ENCODE results near the gene PRKD3. TPM values are rescaled to one million over a fixed set of nuclear protein-coding genes. Genes with fewer than 3 reads are reported as not detected.
"Not testable (repeated sequence)": the region's sequence is repeated elsewhere in the genome, so short reads cannot be mapped to it uniquely, and the experiment has no call there.

The PRKD3 gene
- total RNA-seq, 1 experiment from 2014 or later, result 4.1 TPM

DNA sequence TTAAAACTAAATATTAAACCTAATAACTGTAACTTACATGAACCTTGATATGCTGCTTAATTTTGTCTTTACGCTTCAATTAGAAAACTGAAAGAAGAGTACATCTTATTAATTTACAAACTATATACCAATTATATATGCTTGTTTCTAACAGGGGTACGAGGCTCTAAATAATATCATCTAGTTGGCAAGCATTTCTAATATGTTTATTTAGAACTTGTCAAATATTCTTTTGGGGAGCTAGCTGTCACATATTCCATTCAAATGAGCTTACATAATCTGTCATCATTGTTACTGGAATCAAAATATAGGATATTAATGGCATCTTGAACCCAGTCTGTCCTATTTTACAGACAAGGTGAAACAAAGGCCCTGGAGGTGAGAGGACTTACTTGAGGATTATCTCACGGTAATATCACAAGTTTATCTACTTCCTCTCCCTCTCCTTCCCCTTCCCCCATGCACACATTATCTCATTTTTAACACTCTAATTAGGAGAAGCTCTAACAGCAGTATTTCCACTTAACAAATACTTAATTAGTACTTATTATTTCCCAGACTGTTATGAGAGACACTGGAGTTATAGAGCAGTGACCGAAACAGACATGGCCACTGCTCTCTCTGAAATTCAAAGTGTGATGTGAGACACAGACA is 3.5 kb downstream of the PRKD3 start:
- in situ Hi-C loops (cut with HindIII; ENCODE audit: low sequenced_read_pairs), result no loop called here
- DNase-seq (ENCODE audit: low spot score), result no peak

DNA sequence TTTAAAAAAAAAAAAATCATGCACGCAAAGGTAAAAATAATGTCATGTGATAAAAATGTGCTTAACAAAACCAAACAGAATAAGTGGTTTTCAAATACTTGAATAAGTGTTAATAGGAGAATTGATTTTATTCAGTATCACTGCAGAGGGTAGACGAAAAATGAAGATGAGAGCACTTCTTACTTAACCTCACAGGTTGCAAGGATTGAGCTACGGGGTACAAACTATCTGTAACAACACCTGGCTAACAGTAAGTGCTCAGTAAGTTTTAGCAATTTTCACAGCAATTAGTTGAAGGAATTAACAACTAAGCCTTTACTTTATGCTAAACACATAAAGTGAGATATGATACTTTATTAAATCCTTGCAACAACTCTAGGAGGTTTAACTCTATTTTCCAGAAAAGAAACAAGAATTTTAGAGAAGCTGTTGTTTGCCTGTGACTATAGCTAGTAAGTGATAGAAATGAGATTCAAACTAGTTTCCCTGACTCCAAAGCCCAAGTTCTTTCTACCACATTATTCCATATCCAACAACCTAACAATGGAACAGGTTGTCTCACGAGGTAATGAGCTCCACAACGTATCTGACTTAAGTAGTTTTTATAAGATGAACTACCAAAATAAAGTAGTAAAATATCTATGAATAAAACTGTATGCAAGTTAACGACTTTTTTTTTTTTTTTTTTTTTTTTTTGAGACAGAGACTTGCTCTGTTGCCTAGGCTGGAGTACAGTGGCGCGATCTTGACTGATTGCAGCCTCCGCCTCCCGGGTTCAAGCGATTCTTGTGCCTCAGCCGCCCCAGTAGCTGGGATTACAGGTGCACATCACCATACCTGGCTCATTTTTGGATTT is 4.7 kb downstream of the PRKD3 start:
- no peak for DNase-seq (ENCODE audit: low spot score)
- in situ Hi-C loops (cut with HindIII; ENCODE audit: low sequenced_read_pairs), result no loop called here

DNA sequence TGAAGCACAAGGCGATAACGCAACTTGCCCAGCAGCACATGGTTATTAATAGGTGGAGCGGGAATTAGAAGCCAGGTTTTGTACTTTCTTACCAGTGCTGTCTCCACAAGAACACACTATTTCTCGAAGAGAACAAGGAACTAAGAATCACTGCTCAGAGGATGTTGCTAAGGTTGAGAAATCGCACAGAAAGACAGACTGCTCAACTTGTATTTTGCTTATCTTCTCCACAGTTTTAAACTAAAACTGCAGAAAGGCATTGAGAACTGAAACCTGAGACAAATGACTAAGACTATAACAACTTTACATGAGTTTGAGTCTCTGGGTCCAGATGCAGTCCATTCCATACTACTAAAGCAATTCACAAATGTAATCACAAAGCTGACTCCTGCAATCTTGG is 6.2 kb downstream of the PRKD3 start:
- in situ Hi-C loops (cut with HindIII; ENCODE audit: low sequenced_read_pairs), result no loop called here
- no peak for DNase-seq (ENCODE audit: low spot score)

DNA sequence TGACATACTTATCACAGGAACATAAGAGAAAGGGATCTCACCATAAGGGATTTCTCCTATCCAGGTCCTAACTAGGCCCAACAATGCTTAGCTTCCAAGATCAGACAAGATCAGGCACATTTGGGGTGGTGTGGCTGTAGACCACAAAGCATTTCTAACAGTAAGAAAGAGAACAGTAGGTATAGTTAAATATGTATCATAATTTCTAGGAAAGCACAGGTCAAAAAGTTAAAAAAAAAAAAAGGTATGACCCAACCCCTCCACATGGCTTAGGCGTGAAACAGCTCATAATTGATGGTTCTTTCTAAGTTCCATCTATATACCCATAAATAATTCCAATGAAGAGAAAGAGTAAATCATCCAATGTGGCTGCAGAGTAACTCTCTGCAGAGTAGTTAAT is 6.9 kb downstream of the PRKD3 start:
- in situ Hi-C loops (cut with HindIII; ENCODE audit: low sequenced_read_pairs), result no loop called here
- DNase-seq (ENCODE audit: low spot score), result no peak

DNA sequence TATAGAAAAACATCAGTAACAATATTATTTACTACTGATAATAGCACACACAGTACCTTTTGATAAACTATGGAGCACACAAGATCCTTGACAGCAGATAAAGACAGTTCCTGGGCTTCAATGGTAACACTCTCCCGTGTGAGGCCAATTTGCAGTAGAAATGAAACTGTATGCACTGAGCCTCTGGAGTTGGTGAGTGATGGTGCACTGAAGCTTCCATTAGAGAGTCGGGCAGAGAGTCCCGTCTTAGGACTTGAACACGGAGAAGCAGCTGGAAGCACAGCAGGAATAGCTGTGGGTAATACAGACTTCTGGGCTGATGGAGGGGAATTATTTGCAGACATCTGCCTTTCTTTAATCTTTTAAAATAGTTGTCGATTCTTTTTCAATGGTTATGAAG is 8.5 kb downstream of the PRKD3 start:
- in situ Hi-C loops (cut with HindIII; ENCODE audit: low sequenced_read_pairs), result no loop called here
- no peak for DNase-seq (ENCODE audit: low spot score)

DNA sequence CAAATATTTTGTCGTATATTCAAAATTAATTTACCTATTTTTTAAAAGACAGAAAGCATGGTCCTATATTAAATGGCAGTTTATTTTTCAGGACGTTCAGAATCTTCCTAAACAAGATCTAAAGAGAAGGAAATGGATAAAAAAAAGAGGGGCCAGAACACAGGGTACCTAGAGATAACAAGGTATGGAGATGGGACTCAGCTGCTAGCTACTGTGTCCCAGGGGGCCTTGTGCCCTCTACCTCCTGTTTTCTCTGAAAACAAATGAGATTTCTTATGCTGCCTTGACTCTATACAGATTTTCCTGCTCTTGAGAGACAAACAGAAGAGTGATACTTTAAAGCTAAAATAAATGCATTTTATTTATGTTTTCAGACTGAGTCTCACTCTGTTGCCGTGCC is 9.3 kb downstream of the PRKD3 start:
- in situ Hi-C loops (cut with HindIII; ENCODE audit: low sequenced_read_pairs), result no loop called here
- DNase-seq (ENCODE audit: low spot score), result no peak

DNA sequence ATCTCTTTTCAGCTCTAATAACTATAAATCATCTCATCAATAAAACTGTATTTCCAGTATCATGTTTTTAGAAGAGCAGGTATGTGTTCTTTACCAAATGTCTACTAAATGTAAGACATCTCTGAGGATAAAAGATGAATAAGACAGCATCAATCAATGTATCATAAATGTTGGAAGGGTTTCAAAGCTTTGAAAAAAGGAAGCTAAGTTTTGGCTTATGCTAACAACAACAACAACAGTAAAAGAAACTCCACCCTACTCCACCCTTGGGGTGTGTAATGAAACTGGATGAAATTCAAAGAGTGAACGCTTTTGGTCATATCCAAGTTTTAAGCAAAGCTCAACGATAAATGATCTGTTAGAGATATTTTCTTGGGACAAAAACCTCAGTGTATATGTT is 17.1 kb downstream of the PRKD3 start:
- DNase-seq (ENCODE audit: low spot score), result no peak
- in situ Hi-C loops (cut with HindIII; ENCODE audit: low sequenced_read_pairs), result no loop called here

DNA sequence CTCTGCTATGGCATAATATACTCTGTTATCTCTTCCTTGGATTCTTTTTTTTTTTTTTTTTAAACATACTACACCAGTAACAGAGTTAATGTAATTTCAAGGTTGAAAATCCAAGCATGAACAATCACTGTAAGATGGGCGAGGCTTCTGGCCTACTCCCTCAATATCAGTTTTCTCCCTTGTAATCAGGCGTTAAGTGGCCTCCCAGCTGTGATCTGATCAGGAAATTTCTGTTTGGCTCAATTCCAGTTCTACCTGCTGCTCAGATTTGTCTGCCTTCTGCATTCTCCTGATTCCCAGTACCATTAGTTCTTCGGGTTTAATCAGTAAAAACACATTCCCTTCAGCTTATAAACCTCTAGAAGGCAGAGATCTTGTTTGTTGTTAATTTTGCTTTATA is 18.6 kb downstream of the PRKD3 start:
- no peak for DNase-seq (ENCODE audit: low spot score)
- in situ Hi-C loops (cut with HindIII; ENCODE audit: low sequenced_read_pairs), result no loop called here

DNA sequence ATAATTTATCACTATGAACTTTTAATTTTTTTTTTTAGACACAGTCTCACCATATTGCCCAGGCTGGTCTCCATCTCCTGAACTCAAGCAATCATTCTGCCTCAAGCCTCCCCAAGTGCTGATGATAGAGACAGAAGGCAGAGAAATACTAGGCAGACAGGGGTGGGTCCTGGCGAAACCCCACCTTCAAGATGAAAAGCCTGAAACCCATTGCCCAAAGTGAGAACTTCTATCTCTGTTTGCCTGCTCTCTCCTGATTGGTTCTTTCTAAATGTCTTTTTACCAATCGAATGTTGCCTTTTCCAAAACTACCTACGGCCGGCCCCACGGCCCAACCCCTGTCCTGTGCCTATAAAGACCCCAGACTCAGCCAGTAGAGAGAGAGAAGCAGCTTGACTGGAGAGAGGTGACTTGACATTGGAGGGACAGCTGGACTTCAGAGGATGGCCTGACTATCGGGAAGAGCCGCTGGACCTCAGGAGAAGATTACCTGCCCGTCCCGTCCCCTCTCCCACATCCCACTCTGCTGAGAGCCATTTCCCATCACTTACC is 21.9 kb downstream of the PRKD3 start:
- in situ Hi-C loops (cut with HindIII; ENCODE audit: low sequenced_read_pairs), result no loop called here
- no peak for DNase-seq (ENCODE audit: low spot score)

DNA sequence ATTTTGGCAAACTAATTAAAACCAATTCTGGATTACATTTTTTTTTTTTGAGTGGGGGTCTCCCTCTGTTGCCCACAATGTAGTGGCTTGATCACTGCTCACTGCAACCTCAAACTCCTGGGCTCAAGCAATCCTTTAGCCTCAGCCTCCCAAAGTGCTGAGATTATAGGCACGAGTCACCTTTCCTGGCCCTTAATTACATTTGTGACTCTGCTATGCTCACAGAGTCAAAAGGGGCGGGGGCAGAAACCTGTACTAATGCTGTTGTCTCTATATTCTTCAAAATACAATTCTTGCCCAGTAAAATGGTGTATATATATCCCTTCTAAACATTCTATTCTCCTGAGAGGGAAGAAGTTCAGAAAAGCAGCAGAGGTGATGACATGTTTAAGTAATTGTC is 23.2 kb downstream of the PRKD3 start:
- in situ Hi-C loops (cut with HindIII; ENCODE audit: low sequenced_read_pairs), result no loop called here
- DNase-seq (ENCODE audit: low spot score), result no peak

DNA sequence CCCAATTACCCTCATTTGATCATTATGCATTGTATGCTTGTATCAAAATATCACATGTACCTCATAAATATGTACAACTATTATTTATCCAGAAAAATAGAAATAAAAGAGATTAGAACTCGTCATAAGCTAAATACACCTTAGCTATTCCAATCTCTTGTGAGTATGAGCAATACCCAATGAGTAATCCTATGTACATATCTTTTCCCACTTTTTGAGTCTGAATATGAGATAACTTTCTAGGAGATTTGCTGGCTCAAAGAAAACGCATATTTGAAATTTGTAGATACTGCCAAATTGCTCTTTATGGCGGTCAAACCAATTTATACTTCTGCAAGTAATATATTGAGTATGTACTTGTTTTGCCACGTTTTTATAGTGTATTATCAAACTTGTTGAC is 24.1 kb downstream of the PRKD3 start:
- in situ Hi-C loops (cut with HindIII; ENCODE audit: low sequenced_read_pairs), result no loop called here

DNA sequence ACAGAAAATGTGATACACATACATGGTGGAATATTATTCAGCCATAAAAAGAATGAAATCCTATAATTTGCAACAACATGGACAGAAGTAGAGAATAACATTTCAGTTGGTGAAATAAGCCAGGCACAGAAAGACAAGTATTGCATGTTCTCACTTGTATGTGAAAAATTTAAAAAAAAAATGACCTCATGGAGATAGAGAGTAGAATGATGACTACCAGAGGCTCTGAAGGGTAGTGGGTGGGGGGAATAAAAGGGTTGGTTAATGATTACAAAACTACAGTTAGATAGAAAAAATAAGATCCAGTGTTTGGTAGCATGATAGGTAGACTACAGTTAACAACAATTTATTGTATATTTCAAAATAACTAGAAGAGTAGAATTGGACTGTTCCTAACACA is 24.5 kb downstream of the PRKD3 start:
- DNase-seq (ENCODE audit: low spot score), result no peak
- in situ Hi-C loops (cut with HindIII; ENCODE audit: low sequenced_read_pairs), result no loop called here

More for the DNA sequence above, 24.1 kb downstream of the PRKD3 start:
- no peak for DNase-seq (ENCODE audit: low spot score)

DNA sequence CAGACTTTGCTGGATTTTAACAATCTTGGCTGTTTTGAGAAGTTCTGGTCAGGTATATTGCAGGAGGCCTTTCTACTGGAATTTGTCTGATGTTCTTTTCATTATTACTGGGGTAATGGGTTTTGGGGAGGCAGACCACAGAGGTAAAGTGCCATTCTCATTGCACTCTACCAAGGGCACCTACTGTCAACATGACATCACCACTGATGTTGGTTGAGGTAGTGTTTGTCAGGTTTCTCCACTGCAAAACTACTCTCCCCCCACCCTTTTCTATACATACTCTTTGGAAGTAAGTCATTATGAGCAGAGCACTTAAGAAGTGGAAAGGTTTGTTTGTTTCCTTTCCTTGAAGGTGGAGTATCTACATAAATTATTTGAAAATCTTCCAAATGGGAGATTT is 27.0 kb downstream of the PRKD3 start:
- in situ Hi-C loops (cut with HindIII; ENCODE audit: low sequenced_read_pairs), result no loop called here
- DNase-seq (ENCODE audit: low spot score), result no peak

DNA sequence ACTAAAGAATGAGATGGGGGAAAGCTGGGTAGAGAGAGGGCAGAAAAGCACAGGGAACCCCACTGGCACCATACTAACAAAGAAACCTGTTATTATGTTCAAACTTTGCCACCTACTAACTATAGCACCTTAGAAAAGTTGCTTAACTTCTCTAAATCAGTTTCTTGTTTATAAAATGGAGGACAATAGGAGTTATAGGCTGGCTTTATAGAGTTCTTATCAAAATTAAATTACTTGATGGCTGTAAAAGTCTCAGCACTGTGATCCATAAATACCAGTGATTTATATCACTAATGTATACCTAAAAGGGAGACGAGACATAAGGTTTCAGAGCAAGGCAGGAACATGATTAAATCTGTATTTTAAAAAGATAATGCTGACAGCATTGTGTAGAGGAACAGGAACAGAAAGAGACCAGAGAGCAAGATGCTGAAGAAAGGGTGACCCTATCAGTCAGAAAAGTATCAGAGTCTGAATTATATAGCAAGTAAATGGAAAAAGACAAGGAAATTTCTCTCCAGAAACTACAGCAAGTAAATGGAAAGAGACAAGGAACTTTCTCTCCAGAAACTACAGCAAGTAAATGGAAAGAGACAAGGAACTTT is 29.1 kb downstream of the PRKD3 start:
- no peak for DNase-seq (ENCODE audit: low spot score)
- in situ Hi-C loops (cut with HindIII; ENCODE audit: low sequenced_read_pairs), result no loop called here

DNA sequence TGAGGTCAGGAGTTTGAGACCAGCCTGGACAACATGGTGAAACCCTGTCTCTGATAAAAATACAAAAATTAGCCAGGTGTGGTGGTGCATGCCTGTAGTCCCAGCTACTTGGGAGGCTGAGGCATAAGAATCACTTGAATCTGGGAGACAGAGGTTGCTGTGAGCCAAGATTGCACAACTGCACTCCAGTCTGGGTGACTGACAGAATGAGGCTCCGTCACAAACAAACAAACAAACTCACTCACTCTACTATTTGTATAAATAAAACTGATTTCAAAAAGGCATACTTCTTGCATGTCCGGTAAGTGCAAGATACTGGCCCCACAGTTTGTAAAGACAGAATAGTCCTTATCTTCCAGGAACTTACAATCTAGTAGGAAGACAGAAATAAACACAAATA is 29.8 kb downstream of the PRKD3 start:
- DNase-seq (ENCODE audit: low spot score); in situ Hi-C loops (cut with HindIII; ENCODE audit: low sequenced_read_pairs): not testable (repeated sequence)

DNA sequence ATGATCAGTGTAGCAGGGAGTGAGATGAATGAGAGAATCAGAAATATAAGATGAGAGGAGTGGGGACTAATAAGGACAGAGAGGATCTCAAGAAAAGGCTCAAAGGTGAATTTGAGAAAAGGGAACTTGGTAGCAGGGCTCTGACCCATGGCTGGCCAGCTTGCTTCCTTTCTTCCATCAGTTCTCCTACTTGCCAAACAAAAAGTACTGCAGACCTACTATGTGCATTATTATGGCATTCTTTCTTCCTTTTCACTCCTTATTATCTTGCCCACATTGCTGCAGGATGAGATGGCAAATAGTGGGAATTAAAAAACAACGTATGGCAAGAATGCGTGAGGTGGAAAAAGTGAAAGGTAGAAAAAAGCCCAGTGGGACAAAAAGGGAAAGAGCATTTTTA is 33.0 kb downstream of the PRKD3 start:
- in situ Hi-C loops (cut with HindIII; ENCODE audit: low sequenced_read_pairs), result no loop called here

DNA sequence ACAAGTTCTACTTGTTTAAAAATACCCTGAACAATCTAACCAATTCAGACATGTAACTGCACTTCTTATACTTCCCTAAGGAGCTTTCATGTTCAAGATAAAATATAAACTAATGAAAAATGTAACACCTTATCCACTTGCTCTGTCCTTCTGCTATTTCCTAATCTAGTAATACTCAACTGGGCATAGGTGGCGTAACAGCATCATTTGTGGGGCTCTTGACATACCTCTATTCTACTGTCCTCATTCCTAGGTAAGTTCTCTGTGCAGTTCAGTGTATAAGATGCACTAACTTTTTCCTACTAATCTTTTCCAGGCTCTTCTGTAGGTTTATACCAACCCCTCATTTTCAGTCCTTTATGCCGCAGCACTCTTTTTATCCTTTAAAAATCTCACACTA is 36.7 kb downstream of the PRKD3 start:
- in situ Hi-C loops (cut with HindIII; ENCODE audit: low sequenced_read_pairs), result no loop called here
- no peak for DNase-seq (ENCODE audit: low spot score)

More for the DNA sequence above, 33.0 kb downstream of the PRKD3 start:
- DNase-seq (ENCODE audit: low spot score), result no peak

DNA sequence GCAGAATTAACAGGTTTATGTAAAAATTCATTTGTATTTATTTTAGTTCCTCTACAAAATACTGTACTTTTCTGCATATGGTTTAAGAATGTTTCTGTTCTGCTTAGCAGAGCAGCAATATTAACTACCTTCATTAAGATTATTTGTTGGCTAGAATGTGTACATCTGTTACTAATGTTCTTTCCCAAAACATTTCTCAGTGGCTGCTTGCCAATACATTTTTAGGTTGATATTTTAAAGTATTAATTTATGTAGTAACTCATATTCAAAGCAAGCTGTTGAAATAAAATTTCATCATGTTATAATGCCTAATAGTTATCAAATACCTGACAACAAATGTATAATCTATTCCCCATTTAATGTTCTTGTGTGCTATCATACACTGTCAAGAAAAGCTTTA is 40.3 kb downstream of the PRKD3 start:
- DNase-seq (ENCODE audit: low spot score), result no peak
- in situ Hi-C loops (cut with HindIII; ENCODE audit: low sequenced_read_pairs), result no loop called here

DNA sequence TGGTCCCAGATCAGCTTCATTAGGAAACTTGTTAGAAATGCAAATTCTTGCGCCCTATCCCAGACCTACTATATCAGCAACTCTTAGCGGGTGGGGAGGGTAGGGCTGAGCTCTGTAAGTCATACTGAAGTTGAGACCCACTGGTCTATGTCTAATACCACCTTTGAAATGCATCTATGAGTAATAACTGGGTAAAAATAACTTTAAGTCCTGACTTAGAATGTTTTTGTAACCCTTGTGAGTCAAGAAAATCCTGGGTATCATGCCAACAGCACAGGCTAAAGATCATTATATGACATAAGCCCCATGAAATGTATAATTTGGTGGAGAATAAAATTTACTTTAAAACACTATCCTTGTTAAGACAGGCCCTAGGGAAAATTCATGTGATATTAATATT is 41.4 kb downstream of the PRKD3 start:
- no peak for DNase-seq (ENCODE audit: low spot score)
- in situ Hi-C loops (cut with HindIII; ENCODE audit: low sequenced_read_pairs), result no loop called here

DNA sequence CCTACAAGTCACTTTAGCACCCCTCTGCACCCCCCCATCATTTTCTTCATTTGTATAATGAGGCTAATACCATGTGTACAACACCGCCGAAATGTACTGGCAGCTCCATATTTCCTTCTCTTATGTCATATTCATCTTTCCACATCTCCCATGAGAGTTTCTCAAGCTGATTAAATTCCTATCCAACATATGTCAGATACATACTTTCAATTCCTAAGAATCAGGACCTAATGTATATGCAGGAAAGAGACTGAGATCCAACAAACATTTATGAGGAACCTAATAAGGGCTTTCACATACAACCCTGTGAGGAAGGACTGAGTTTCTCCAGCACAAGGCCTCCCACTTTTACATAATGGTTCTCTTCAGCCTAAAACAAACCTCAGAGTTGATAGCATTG is 41.9 kb downstream of the PRKD3 start:
- in situ Hi-C loops (cut with HindIII; ENCODE audit: low sequenced_read_pairs), result no loop called here
- DNase-seq (ENCODE audit: low spot score), result no peak

Measured in G401 (cell line).